HG03025 (cell line): Measurements from ENCODE around the gene KATNB1.
"Not testable (repeated sequence)": the region's sequence is repeated elsewhere in the genome, so short reads cannot be mapped to it uniquely, and the experiment has no call there.

Experiments
- ATAC-seq: cut with Tn5 transposase; IDR thresholded peaks from one replicate; pipeline ENCODE4 v1.9.1; 2021; ENCODE audit warnings: mild to moderate bottlenecking, moderate library complexity; ENCODE audit not compliant: unreplicated experiment, low FRiP score

Gene KATNB1

GRCh38 chr16:57786632-57787518 lies 51.3 kb downstream of the KATNB1 start:
- ATAC-seq, result no peak

GRCh38 chr16:57787519-57787905 lies 51.9 kb downstream of the KATNB1 start:
- no peak for ATAC-seq

- ATAC-seq, result no peak
These were observed 52.8 kb downstream of the KATNB1 start for GRCh38 chr16:57788252-57788841.

- no peak for ATAC-seq
These were observed 53.4 kb downstream of the KATNB1 start for GRCh38 chr16:57788951-57789350.

- ATAC-seq, result no peak
These were observed 55.8 kb downstream of the KATNB1 start for GRCh38 chr16:57791195-57791892.

GRCh38 chr16:57791893-57792461 lies 56.4 kb downstream of the KATNB1 start:
- ATAC-seq, result no peak

GRCh38 chr16:57794849-57795430 lies 59.4 kb downstream of the KATNB1 start:
- no peak for ATAC-seq

- no peak for ATAC-seq
These were observed 59.9 kb downstream of the KATNB1 start for GRCh38 chr16:57795431-57795878.

GRCh38 chr16:57796014-57796413 lies 60.4 kb downstream of the KATNB1 start:
- ATAC-seq, result not testable (repeated sequence)

GRCh38 chr16:57797216-57797525 lies 61.6 kb downstream of the KATNB1 start:
- ATAC-seq, result no peak

GRCh38 chr16:57797526-57798266 lies 62.1 kb downstream of the KATNB1 start:
- no peak for ATAC-seq

- ATAC-seq, result no peak
These were observed 62.8 kb downstream of the KATNB1 start for GRCh38 chr16:57798267-57798810.

- ATAC-seq, result no peak
These were observed 63.5 kb downstream of the KATNB1 start for GRCh38 chr16:57798953-57799599.

GRCh38 chr16:57799600-57800199 lies 64.1 kb downstream of the KATNB1 start:
- no peak for ATAC-seq

- no peak for ATAC-seq
These were observed 64.9 kb downstream of the KATNB1 start for GRCh38 chr16:57800200-57801097.

GRCh38 chr16:57801098-57801808 lies 65.7 kb downstream of the KATNB1 start:
- ATAC-seq, result no peak

- no peak for ATAC-seq
These were observed 66.3 kb downstream of the KATNB1 start for GRCh38 chr16:57801809-57802340.
